ENCODE results near the gene GRID1. TPM values are rescaled to one million over a fixed set of nuclear protein-coding genes. Genes with fewer than 3 reads are reported as not detected.

GRID1 gene
- polyA plus RNA-seq, 1 donor (not counting 4 experiments of a cell fraction or from before 2014, with no cell fraction given), result 0.01 TPM

GRCh38 chr10:85599081-85599480 is 767.5 kb downstream of the GRID1 start:
- no peaks in the 10 kb centered on the region for H3K9me1 ChIP-seq (ENCODE audit: control insufficient read depth, extremely low read depth, insufficient read depth, low read length)

GRCh38 chr10:85598646-85599045 is 767.9 kb downstream of the GRID1 start:
- H3K9me1 ChIP-seq (ENCODE audit: control insufficient read depth, extremely low read depth, insufficient read depth, low read length), result no peaks in the 10 kb centered on the region
- no peaks in the 10 kb centered on the region for H3K9me3 ChIP-seq (ENCODE audit: control insufficient read depth, low read depth, low read length)
- no peak overlapping the region for H3K9ac ChIP-seq (ENCODE audit: control insufficient read depth, extremely low read depth, insufficient read depth, low read length)
- no peak overlapping the region for H3K27ac ChIP-seq (ENCODE audit: control insufficient read depth, insufficient read depth, low read length)
- H3K4me2 ChIP-seq (ENCODE audit: control insufficient read depth, extremely low read depth, insufficient read depth, low read depth, low read length), result no peak overlapping the region
- no peaks in the 10 kb centered on the region for H3K36me3 ChIP-seq (ENCODE audit: control insufficient read depth in 2 of 2, extremely low read depth in 1 of 2, insufficient read depth in 2 of 2, low read length in 2 of 2)
- no peaks in the 10 kb centered on the region for H4K20me1 ChIP-seq (ENCODE audit: control insufficient read depth, extremely low read depth, insufficient read depth, low read length)
- no peak overlapping the region for H2AFZ ChIP-seq (ENCODE audit: control insufficient read depth, low read length)
- H3K79me2 ChIP-seq (ENCODE audit: control insufficient read depth, insufficient read depth, low read length), result no peaks in the 10 kb centered on the region
- no peak overlapping the region for H3K4me3 ChIP-seq (ENCODE audit: control insufficient read depth in 2 of 3, extremely low read depth in 1 of 3, insufficient read depth in 2 of 3, low read depth in 1 of 3, low read length in 3 of 3)
- no peaks in the 10 kb centered on the region for H3K4me1 ChIP-seq (ENCODE audit: control insufficient read depth, extremely low read depth, insufficient read depth, low read length)
- no peak for DNase-seq (ENCODE audit: low read depth, low spot score)
- TF ChIP-seq EZH2 (IDR thresholded peaks at IDR 0.05; ENCODE audit: low read length), result no peak
- TF ChIP-seq CTCF (optimal IDR thresholded peaks at IDR 0.05 in 1 of 3, IDR thresholded peaks at IDR 0.05 in 1 of 3, conservative IDR thresholded peaks at IDR 0.05 in 1 of 3; ENCODE audit: extremely low read depth in 1 of 3, insufficient read depth in 2 of 3, low read length in 3 of 3), result no peak
- H3K27me3 ChIP-seq (ENCODE audit: control insufficient read depth, extremely low read depth, insufficient read depth, low read length), result no peaks in the 10 kb centered on the region
- FAIRE-seq, result no peak
- dilution Hi-C loops (cut with MboI; ENCODE audit: extremely low pct_ligation_motif_present, low sequenced_read_pairs), result no loop called here

More at GRCh38 chr10:85599081-85599480, 767.5 kb downstream of the GRID1 start:
- no peaks in the 10 kb centered on the region for H3K79me2 ChIP-seq (ENCODE audit: control insufficient read depth, insufficient read depth, low read length)
- H3K4me3 ChIP-seq (ENCODE audit: control insufficient read depth in 2 of 3, extremely low read depth in 1 of 3, insufficient read depth in 2 of 3, low read depth in 1 of 3, low read length in 3 of 3), result no peak overlapping the region
- no peaks in the 10 kb centered on the region for H3K27me3 ChIP-seq (ENCODE audit: control insufficient read depth, extremely low read depth, insufficient read depth, low read length)
- H4K20me1 ChIP-seq (ENCODE audit: control insufficient read depth, extremely low read depth, insufficient read depth, low read length), result no peaks in the 10 kb centered on the region
- H2AFZ ChIP-seq (ENCODE audit: control insufficient read depth, low read length), result no peak overlapping the region
- no peaks in the 10 kb centered on the region for H3K4me1 ChIP-seq (ENCODE audit: control insufficient read depth, extremely low read depth, insufficient read depth, low read length)
- no peaks in the 10 kb centered on the region for H3K9me3 ChIP-seq (ENCODE audit: control insufficient read depth, low read depth, low read length)
- no peak overlapping the region for H3K27ac ChIP-seq (ENCODE audit: control insufficient read depth, insufficient read depth, low read length)
- DNase-seq (ENCODE audit: low read depth, low spot score), result no peak
- no peak overlapping the region for H3K9ac ChIP-seq (ENCODE audit: control insufficient read depth, extremely low read depth, insufficient read depth, low read length)
- no peaks in the 10 kb centered on the region for H3K36me3 ChIP-seq (ENCODE audit: control insufficient read depth in 2 of 2, extremely low read depth in 1 of 2, insufficient read depth in 2 of 2, low read length in 2 of 2)
- dilution Hi-C loops (cut with MboI; ENCODE audit: extremely low pct_ligation_motif_present, low sequenced_read_pairs), result no loop called here
- FAIRE-seq, result no peak
- TF ChIP-seq CTCF (optimal IDR thresholded peaks at IDR 0.05 in 1 of 3, IDR thresholded peaks at IDR 0.05 in 1 of 3, conservative IDR thresholded peaks at IDR 0.05 in 1 of 3; ENCODE audit: extremely low read depth in 1 of 3, insufficient read depth in 2 of 3, low read length in 3 of 3) (no peak), EZH2 (IDR thresholded peaks at IDR 0.05; ENCODE audit: low read length) (no peak)
- no peak overlapping the region for H3K4me2 ChIP-seq (ENCODE audit: control insufficient read depth, extremely low read depth, insufficient read depth, low read depth, low read length)
